SK-N-MC (cell line): ENCODE results near the gene RPL41.
A peak's percentile ranks its signal among the peaks of the same experiment; 100 is the strongest.
"Not testable (repeated sequence)": the region's sequence is repeated elsewhere in the genome, so short reads cannot be mapped to it uniquely, and the experiment has no call there.

Source experiments
- DNase-seq: peaks from one replicate; pipeline ENCODE4 v3.0.0-alpha.2; 2011; ENCODE audit warnings: low read depth, low spot score
- H3K27ac ChIP-seq: fragments of 200-600 bp; sonication (generic); 2 replicates; pipeline ENCODE4 v1.5.1; 2016; ENCODE audit warnings: mixed run types
- H3K36me3 ChIP-seq: fragments of 200-600 bp; sonication (generic); 2 replicates; pipeline ENCODE4 v1.6.1; 2017; ENCODE audit warnings: antibody characterized with exemption, low read length, mixed read lengths; ENCODE audit not compliant: insufficient read depth
- H3K4me3 ChIP-seq: fragments of 200-600 bp; sonication (generic); 2 replicates; pipeline ENCODE4 v1.5.1; 2016
- H3K9ac ChIP-seq: fragments of 200-600 bp; sonication (generic); 2 replicates; pipeline ENCODE4 v1.8.0; 2017; ENCODE audit warnings: mixed run types, mixed read lengths; ENCODE audit not compliant: insufficient read length
- H3K9me3 ChIP-seq: fragments of 200-600 bp; sonication (generic); 2 replicates; pipeline ENCODE4 v1.6.1; 2017; ENCODE audit warnings: low read depth, mild to moderate bottlenecking, antibody characterized with exemption, low read length, moderate library complexity, mixed read lengths
- EZH2 ChIP-seq: fragments of 200-600 bp; sonication (generic); IDR thresholded peaks from one replicate; pipeline ENCODE4 v1.6.1; 2017; ENCODE audit warnings: antibody characterized with exemption
- FOXP2 ChIP-seq: optimal IDR thresholded peaks from 2 replicates; pipeline ENCODE3; 2011; ENCODE audit warnings: mild to moderate bottlenecking, moderate library complexity; ENCODE audit not compliant: insufficient read depth; ENCODE audit errors: extremely low read length, control extremely low read depth
- POLR2AphosphoS5 ChIP-seq: IDR thresholded peaks from 2 replicates; pipeline ENCODE4 v1.6.1; 2012; ENCODE audit warnings: mild to moderate bottlenecking, low read depth, low read length, borderline replicate concordance

The RPL41 gene

GRCh38 chr12:56116267-56117081 lies at the start of gene RPL41:
TSS of gene RPL41 (plus strand) at chr12:56116633.
- Histone ChIP-seq H3K27ac (peak within 1 kb of the TSS; percentile 98), H3K4me3 (peak within 1 kb of the TSS; percentile 93), H3K9ac (peak within 1 kb of the TSS; percentile 96), H3K9me3 (no peaks in the 10 kb centered on the region), H3K36me3 (peaks cover 54% of the 10 kb centered on the region)
- peak; percentile 81 for DNase-seq
- no peak for TF ChIP-seq EZH2
- peak; percentile 100 for TF ChIP-seq POLR2AphosphoS5
- no peak for TF ChIP-seq FOXP2

GRCh38 chr12:56071648-56072047 lies 44.8 kb upstream of the RPL41 start:
- no peak for DNase-seq

GRCh38 chr12:56074396-56074795 lies 42.0 kb upstream of the RPL41 start:
- no peaks in the 10 kb centered on the region for H3K36me3 ChIP-seq
- no peaks in the 10 kb centered on the region for H3K9me3 ChIP-seq
- DNase-seq = no peak
- TF ChIP-seq FOXP2 = no peak
- TF ChIP-seq POLR2AphosphoS5 = no peak
- TF ChIP-seq EZH2 = no peak
- no peak overlapping the region for H3K27ac ChIP-seq
- H3K4me3 ChIP-seq = no peak overlapping the region
- no peak overlapping the region for H3K9ac ChIP-seq

More at GRCh38 chr12:56071648-56072047, 44.8 kb upstream of the RPL41 start:
- Histone ChIP-seq H3K36me3 (no peaks in the 10 kb centered on the region), H3K27ac (no peak overlapping the region), H3K4me3 (no peak overlapping the region), H3K9me3 (no peaks in the 10 kb centered on the region), H3K9ac (no peak overlapping the region)
- TF ChIP-seq POLR2AphosphoS5 = no peak
- no peak for TF ChIP-seq EZH2
- TF ChIP-seq FOXP2 = no peak

- H3K4me3 ChIP-seq, H3K9ac ChIP-seq, H3K36me3 ChIP-seq, H3K9me3 ChIP-seq, H3K27ac ChIP-seq, DNase-seq: not testable (repeated sequence)
Measured at GRCh38 chr12:56077966-56078365, 38.5 kb upstream of the RPL41 start.

- no peak overlapping the region for H3K9ac ChIP-seq
- H3K36me3 ChIP-seq = no peaks in the 10 kb centered on the region
- no peak overlapping the region for H3K27ac ChIP-seq
- no peak for TF ChIP-seq POLR2AphosphoS5
- TF ChIP-seq FOXP2 = no peak
- no peak for TF ChIP-seq EZH2
- H3K4me3 ChIP-seq = no peak overlapping the region; the same call in 1 of the 2 replicates
- DNase-seq = no peak
- no peaks in the 10 kb centered on the region for H3K9me3 ChIP-seq
Measured at GRCh38 chr12:56078427-56078826, 38.0 kb upstream of the RPL41 start.

- Histone ChIP-seq H3K9ac (peak overlapping the region; percentile 61), H3K4me3 (peak overlapping the region; percentile 93), H3K36me3 (no peaks in the 10 kb centered on the region), H3K27ac (no peak overlapping the region), H3K9me3 (no peaks in the 10 kb centered on the region)
- TF ChIP-seq FOXP2 (no peak), POLR2AphosphoS5 (no peak), EZH2 (no peak)
- DNase-seq = no peak
Measured at GRCh38 chr12:56078931-56079722, 37.3 kb upstream of the RPL41 start.

- Histone ChIP-seq H3K9me3 (no peaks in the 10 kb centered on the region), H3K27ac (no peak within 1 kb of the TSS), H3K9ac (peak within 1 kb of the TSS; percentile 61), H3K36me3 (no peaks in the 10 kb centered on the region), H3K4me3 (peak within 1 kb of the TSS; percentile 93)
- no peak for DNase-seq
- TF ChIP-seq FOXP2 = no peak
- TF ChIP-seq POLR2AphosphoS5 = no peak
- TF ChIP-seq EZH2 = no peak
Measured at GRCh38 chr12:56079723-56080555, 36.5 kb upstream of the RPL41 start, which contains the start of gene ERBB3. TSS of gene ERBB3 (plus strand) at chr12:56080165. CDS start at chr12:56080301, 136 bp downstream.

- DNase-seq = no peak
- TF ChIP-seq FOXP2 (no peak), POLR2AphosphoS5 (no peak), EZH2 (no peak)
- Histone ChIP-seq H3K27ac (no peak overlapping the region), H3K36me3 (no peaks in the 10 kb centered on the region), H3K9ac (no peak overlapping the region), H3K9me3 (no peaks in the 10 kb centered on the region), H3K4me3 (0 out of 2 replicates have a peak overlapping the region, but pooled peaks have one; percentile 93)
Measured at GRCh38 chr12:56080556-56081138, 35.8 kb upstream of the RPL41 start.
